IMR-90 (cell line): Measurements from ENCODE around the gene LMX1A. TPM values are rescaled to one million over a fixed set of nuclear protein-coding genes. Genes with fewer than 3 reads are reported as not detected.

Experiments used
- ATAC-seq: fragments of 200-7000 bp; cut with Tn5 transposase; 2 replicates; pipeline ENCODE4 v1.9.1; 2020; ENCODE audit warnings: low read depth, mild to moderate bottlenecking, moderate library complexity
- BruUV-seq: library from RNA; stranded (reverse); fragments of 400-500 nt; replicated peaks from 2 replicates; lab custom pipeline; 2021; lab: Mats Ljungman, UMichigan
- CTCF ChIA-PET: fragments of 300-600 bp; formaldehyde crosslinking; extraction: SDS; loops from one replicate; lab custom pipeline; 2021; ENCODE audit warnings: antibody characterized with exemption; lab: Yijun Ruan, JAX
- POLR2A ChIA-PET: fragments of 300-600 bp; sonication (Branson Sonifier 250); formaldehyde crosslinking; loops from one replicate; lab custom pipeline; 2022; ENCODE audit warnings: antibody characterized with exemption; ENCODE audit not compliant: unreplicated experiment; lab: Charles Lee
- DNase-seq: peaks from one replicate; pipeline ENCODE4 v3.0.0; 2013
- H2AFZ ChIP-seq: replicated peaks from 2 replicates; pipeline ENCODE3; 2013; ENCODE audit warnings: low read length, mild to moderate bottlenecking; ENCODE audit not compliant: poor library complexity
- H2AK5ac ChIP-seq: 2 replicates; pipeline ENCODE4 v1.6.1; 2013; ENCODE audit warnings: low read depth, low read length, inconsistent platforms
- H2AK9ac ChIP-seq: replicated peaks from 2 replicates; pipeline ENCODE3; 2013; ENCODE audit warnings: mild to moderate bottlenecking, low read depth, low read length, moderate library complexity; ENCODE audit not compliant: poor library complexity
- H2BK120ac ChIP-seq: 2 replicates; pipeline ENCODE4 v1.6.1; 2013; ENCODE audit warnings: low read depth, low read length, inconsistent platforms
- H2BK15ac ChIP-seq: 3 replicates; pipeline ENCODE4 v1.6.1; 2013; ENCODE audit warnings: low read depth, low read length, inconsistent platforms
- H2BK20ac ChIP-seq: 2 replicates; pipeline ENCODE4 v1.6.1; 2013; ENCODE audit warnings: low read depth, mild to moderate bottlenecking, inconsistent platforms, low read length, moderate library complexity
- H2BK5ac ChIP-seq: 2 replicates; pipeline ENCODE4 v1.6.1; 2013; ENCODE audit warnings: mild to moderate bottlenecking, low read depth, low read length, inconsistent platforms; ENCODE audit not compliant: poor library complexity, severe bottlenecking
- H3K14ac ChIP-seq: replicated peaks from 2 replicates; pipeline ENCODE4 v1.6.1; 2013; ENCODE audit warnings: low read depth, low read length, inconsistent platforms
- H3K18ac ChIP-seq: 2 replicates; pipeline ENCODE4 v1.6.1; 2013; ENCODE audit warnings: low read depth, low read length, control low read depth
- H3K23ac ChIP-seq: 2 replicates; pipeline ENCODE4 v1.6.1; 2013; ENCODE audit warnings: low read depth, low read length, inconsistent platforms
- H3K27ac ChIP-seq: 2 replicates; pipeline ENCODE4 v1.5.1; 2013; ENCODE audit warnings: mild to moderate bottlenecking, control low read depth, low read length; ENCODE audit not compliant: insufficient read depth
- H3K27me3 ChIP-seq: 2 replicates; pipeline ENCODE4 v1.6.1; 2013; ENCODE audit warnings: low read length; ENCODE audit not compliant: control insufficient read depth, insufficient read depth
- H3K36me3 ChIP-seq: 2 replicates; pipeline ENCODE4 v1.6.1; 2013; ENCODE audit warnings: low read length, mixed read lengths; ENCODE audit not compliant: control insufficient read depth, insufficient read depth
- H3K4ac ChIP-seq: 2 replicates; pipeline ENCODE4 v1.6.1; 2013; ENCODE audit warnings: low read depth, low read length, inconsistent platforms
- H3K4me1 ChIP-seq: 2 replicates; pipeline ENCODE4 v1.6.1; 2013; ENCODE audit warnings: low read length, mixed read lengths; ENCODE audit not compliant: control insufficient read depth, insufficient read depth
- H3K4me2 ChIP-seq: 2 replicates; pipeline ENCODE4 v1.6.1; 2013; ENCODE audit warnings: low read depth, mild to moderate bottlenecking, control low read depth, low read length, moderate library complexity
- H3K4me3 ChIP-seq: 2 replicates; pipeline ENCODE4 v1.5.1; 2013; ENCODE audit warnings: low read depth, mild to moderate bottlenecking, control low read depth, low read length, moderate library complexity; ENCODE audit not compliant: insufficient read depth
- H3K56ac ChIP-seq: 2 replicates; pipeline ENCODE4 v1.6.1; 2013; ENCODE audit warnings: low read length, inconsistent platforms; ENCODE audit not compliant: insufficient read depth; ENCODE audit errors: extremely low read depth
- H3K79me1 ChIP-seq, 2 experiments: 2 replicates each; pipeline ENCODE4 v1.6.1; 2013; ENCODE audit warnings: low read length in 2 of 2, inconsistent platforms in 1 of 2, low read depth in 1 of 2
- H3K9ac ChIP-seq: 2 replicates; pipeline ENCODE4 v1.6.1; 2013; ENCODE audit warnings: low read depth, low read length, control low read depth
- H3K9me1 ChIP-seq: 2 replicates; pipeline ENCODE4 v1.6.1; 2013; ENCODE audit warnings: low read length, inconsistent platforms; ENCODE audit not compliant: insufficient read depth
- H3K9me3 ChIP-seq: 2 replicates; pipeline ENCODE4 v1.6.1; 2013; ENCODE audit warnings: low read length; ENCODE audit not compliant: control insufficient read depth, insufficient read depth
- H4K20me1 ChIP-seq: 2 replicates; pipeline ENCODE4 v1.6.1; 2013; ENCODE audit warnings: low read length, inconsistent platforms; ENCODE audit not compliant: insufficient read depth
- H4K5ac ChIP-seq: 2 replicates; pipeline ENCODE4 v1.6.1; 2013; ENCODE audit warnings: mild to moderate bottlenecking, low read depth, low read length, control low read depth
- H4K8ac ChIP-seq, 2 experiments: 2 replicates each; pipeline ENCODE4 v1.6.1; 2013; ENCODE audit warnings: low read depth in 2 of 2, low read length in 2 of 2, control low read depth in 1 of 2, inconsistent platforms in 1 of 2
- H4K91ac ChIP-seq: 2 replicates; pipeline ENCODE4 v1.6.1; 2013; ENCODE audit warnings: low read depth, low read length, inconsistent platforms; ENCODE audit not compliant: insufficient read depth
- MAFK ChIP-seq: IDR thresholded peaks from 2 replicates; pipeline ENCODE4 v1.6.1; 2012; ENCODE audit warnings: low read depth, low read length, improper control_type of control experiment
- MAZ ChIP-seq: IDR thresholded peaks from 2 replicates; pipeline ENCODE4 v1.6.1; 2012; ENCODE audit warnings: low read depth, mild to moderate bottlenecking, low read length, improper control_type of control experiment, moderate library complexity, borderline replicate concordance
- RFX5 ChIP-seq: IDR thresholded peaks from 2 replicates; pipeline ENCODE4 v1.8.0; 2012; ENCODE audit warnings: low read depth, mild to moderate bottlenecking, low read length, moderate library complexity
- SMC3 ChIP-seq: fragments of 150-350 bp; IDR thresholded peaks from 2 replicates; pipeline ENCODE4 v1.6.1; 2016; ENCODE audit warnings: low read depth, mild to moderate bottlenecking, antibody characterized with exemption, low read length, moderate library complexity
- WGBS, 2 experiments: methylation state at CpG; one replicate each; pipeline versions ENCODE4 v1.1.5 to v1.1.7; 2013; ENCODE audit warnings: missing lambda C conversion rate in 2 of 2; ENCODE audit not compliant: insufficient read length in 1 of 2; ENCODE audit errors: extremely low coverage in 2 of 2; 5-methylcytosine and 5-hydroxymethylcytosine counted together
- dilution Hi-C: fragments of 300-500 bp; cut with HindIII; formaldehyde crosslinking; loops from one replicate; pipeline ENCODE4 v1.14.3; 2018; ENCODE audit warnings: low sequenced_read_pairs; ENCODE audit not compliant: unreplicated experiment
- in situ Hi-C: fragments of 300-500 bp; cut with MboI; formaldehyde crosslinking; loops from 3 replicates; pipeline ENCODE4 v1.14.3; 2019; ENCODE audit warnings: low sequenced_read_pairs, inconsistent platforms, mixed read lengths
- intact Hi-C: fragments of 100-400 bp; cut with micrococcal nuclease; formaldehyde crosslinking; loops from 2 replicates; pipeline ENCODE4 v1.10.0; 2022
- polyA plus RNA-seq, 3 experiments: library from polyadenylated mRNA; depleted of rRNA; stranded (reverse); fragments of >200 nt; gene quantifications; 2 replicates each; pipeline ENCODE4 v1.2.3, GENCODE V29; 2012; ENCODE audit warnings: low replicate concordance in 1 of 3
- total RNA-seq: library from RNA; depleted of rRNA; stranded (reverse); fragments of >200 nt; gene quantifications from 2 replicates; pipeline ENCODE4 v1.2.3, GENCODE V29; 2012
- TF ChIP-seq, protein P1 (sequence below): fragments of 150-350 bp; IDR thresholded peaks from 2 replicates; pipeline ENCODE4 v1.6.1; 2016; ENCODE audit warnings: low read depth, mild to moderate bottlenecking, low read length, moderate library complexity, borderline replicate concordance

The LMX1A gene
- total and polyA plus RNA-seq, 2 of the 4 experiments (the other 2 are of a cell fraction): not detected

DNA sequence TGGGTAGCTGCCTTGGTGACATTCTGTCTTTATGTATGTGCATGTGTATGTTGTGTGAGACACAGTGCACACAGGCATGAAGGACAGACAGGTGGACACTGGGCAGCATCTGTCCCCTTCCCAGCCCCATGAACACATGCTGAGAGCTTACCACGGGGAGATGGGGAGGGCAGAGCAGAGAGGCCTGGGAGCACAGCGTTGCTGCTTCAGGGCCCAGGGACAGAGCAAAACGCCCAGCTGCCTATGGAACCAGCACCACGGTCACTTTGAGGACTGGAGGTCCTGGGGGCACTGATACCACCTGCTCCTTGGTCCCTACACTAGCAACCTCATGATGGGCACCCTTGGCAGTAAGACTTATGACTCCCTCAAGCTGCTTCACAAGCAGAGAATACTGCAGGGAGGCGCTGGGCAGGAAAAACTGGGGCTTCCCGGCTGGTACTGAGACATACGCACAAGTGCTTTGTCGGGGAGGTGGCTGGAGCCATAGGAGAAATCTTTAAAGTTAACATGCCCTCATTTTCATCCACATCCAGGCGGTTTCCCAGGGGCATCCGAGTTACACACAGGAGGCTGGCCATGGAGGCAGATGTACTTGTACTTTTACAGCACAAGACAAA is 40.3 kb downstream of the LMX1A start:
- Histone ChIP-seq H3K4me2 (no peak overlapping the region), H2BK20ac (no peak overlapping the region), H3K27ac (no peak overlapping the region), H4K20me1 (no peaks in the 10 kb centered on the region), H3K9me3 (no peaks in the 10 kb centered on the region), H3K79me1 (no peaks in the 10 kb centered on the region), H3K18ac (no peak overlapping the region), H2BK15ac (no peak overlapping the region), H3K36me3 (no peaks in the 10 kb centered on the region), H3K9ac (no peak overlapping the region), H2AK5ac (no peak overlapping the region), H3K9me1 (no peaks in the 10 kb centered on the region), H4K8ac (no peak overlapping the region), H3K14ac (no peak overlapping the region), H2AK9ac (no peak overlapping the region), H3K23ac (no peak overlapping the region), H2BK5ac (no peak overlapping the region), H3K4me3 (no peak overlapping the region), H4K91ac (no peak overlapping the region), H3K4ac (no peak overlapping the region), H3K56ac (no peak overlapping the region), H2BK120ac (no peak overlapping the region), H2AFZ (no peak overlapping the region), H3K4me1 (no peaks in the 10 kb centered on the region), H3K27me3 (no peaks in the 10 kb centered on the region), H4K5ac (no peak overlapping the region)
- POLR2A ChIA-PET: no interaction called here
- CTCF ChIA-PET: no interaction called here
- in situ Hi-C loops (no loop called here), intact Hi-C loops (no loop called here), dilution Hi-C loops (no loop called here)
- no TSS peak for BruUV-seq
- ATAC-seq (no peak), DNase-seq (no peak)
- WGBS, 2 experiments: no CpG with 5 or more reads among the region's 10 CpGs
- TF ChIP-seq RFX5: no peak
- no peak for TF ChIP-seq SMC3
- TF ChIP-seq, protein P1, sequence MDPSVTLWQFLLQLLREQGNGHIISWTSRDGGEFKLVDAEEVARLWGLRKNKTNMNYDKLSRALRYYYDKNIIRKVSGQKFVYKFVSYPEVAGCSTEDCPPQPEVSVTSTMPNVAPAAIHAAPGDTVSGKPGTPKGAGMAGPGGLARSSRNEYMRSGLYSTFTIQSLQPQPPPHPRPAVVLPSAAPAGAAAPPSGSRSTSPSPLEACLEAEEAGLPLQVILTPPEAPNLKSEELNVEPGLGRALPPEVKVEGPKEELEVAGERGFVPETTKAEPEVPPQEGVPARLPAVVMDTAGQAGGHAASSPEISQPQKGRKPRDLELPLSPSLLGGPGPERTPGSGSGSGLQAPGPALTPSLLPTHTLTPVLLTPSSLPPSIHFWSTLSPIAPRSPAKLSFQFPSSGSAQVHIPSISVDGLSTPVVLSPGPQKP: no peak
- TF ChIP-seq MAZ: no peak
- no peak for TF ChIP-seq MAFK
